ENCODE measurements around the gene VSTM1. TPM values are rescaled to one million over a fixed set of nuclear protein-coding genes. Genes with fewer than 3 reads are reported as not detected.

Gene VSTM1
- total RNA-seq, 3 donors from 2014 or later: not detected

DNA sequence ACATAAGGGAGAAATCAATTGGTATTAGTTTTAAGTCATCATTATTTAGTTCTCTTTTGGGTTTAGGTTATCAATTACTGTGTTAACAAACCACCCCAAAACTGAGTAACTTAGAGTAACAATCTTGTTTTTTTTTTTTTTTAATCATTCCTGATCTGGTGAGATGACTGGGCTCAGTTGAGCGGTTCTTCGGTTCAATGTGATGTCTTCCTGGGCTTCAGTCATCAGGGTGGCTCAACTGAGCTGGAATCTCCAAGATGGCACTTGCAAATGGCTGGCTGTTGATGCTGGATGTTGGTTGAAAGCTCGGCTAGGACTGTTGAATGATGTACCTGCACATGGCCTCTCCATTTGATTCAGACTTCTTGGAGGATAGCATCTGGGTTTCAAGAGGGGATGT lies 20.7 kb upstream of the VSTM1 start:
- H3K27ac ChIP-seq: no peak overlapping the region
- intact Hi-C loops (cut with DNase I; ENCODE audit: low total_unique reads): no loop called here
- TF ChIP-seq POLR2AphosphoS5 (IDR thresholded peaks at IDR 0.05) (no peak), POLR2A (IDR thresholded peaks at IDR 0.05) (no peak)
- TF ChIP-seq, protein P1, sequence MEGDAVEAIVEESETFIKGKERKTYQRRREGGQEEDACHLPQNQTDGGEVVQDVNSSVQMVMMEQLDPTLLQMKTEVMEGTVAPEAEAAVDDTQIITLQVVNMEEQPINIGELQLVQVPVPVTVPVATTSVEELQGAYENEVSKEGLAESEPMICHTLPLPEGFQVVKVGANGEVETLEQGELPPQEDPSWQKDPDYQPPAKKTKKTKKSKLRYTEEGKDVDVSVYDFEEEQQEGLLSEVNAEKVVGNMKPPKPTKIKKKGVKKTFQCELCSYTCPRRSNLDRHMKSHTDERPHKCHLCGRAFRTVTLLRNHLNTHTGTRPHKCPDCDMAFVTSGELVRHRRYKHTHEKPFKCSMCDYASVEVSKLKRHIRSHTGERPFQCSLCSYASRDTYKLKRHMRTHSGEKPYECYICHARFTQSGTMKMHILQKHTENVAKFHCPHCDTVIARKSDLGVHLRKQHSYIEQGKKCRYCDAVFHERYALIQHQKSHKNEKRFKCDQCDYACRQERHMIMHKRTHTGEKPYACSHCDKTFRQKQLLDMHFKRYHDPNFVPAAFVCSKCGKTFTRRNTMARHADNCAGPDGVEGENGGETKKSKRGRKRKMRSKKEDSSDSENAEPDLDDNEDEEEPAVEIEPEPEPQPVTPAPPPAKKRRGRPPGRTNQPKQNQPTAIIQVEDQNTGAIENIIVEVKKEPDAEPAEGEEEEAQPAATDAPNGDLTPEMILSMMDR (IDR thresholded peaks at IDR 0.05): no peak

GRCh38 chr19:54081032-54081431 lies 17.3 kb upstream of the VSTM1 start, which contains the start of gene TARM1:
TSS of gene TARM1 (minus strand) at chr19:54081365. CDS start at chr19:54081340, 25 bp downstream.
- no peaks in the 10 kb centered on the region for H3K27me3 ChIP-seq
- no peaks in the 10 kb centered on the region for H3K4me1 ChIP-seq
- no peak within 1 kb of the TSS for H3K4me3 ChIP-seq
- H3K9me3 ChIP-seq: peaks cover 4 to 16% of the 10 kb centered on the region in 2 donors
- H3K36me3 ChIP-seq: no peaks in the 10 kb centered on the region
- no peak within 1 kb of the TSS for H3K27ac ChIP-seq
- TF ChIP-seq, protein P1 (IDR thresholded peaks at IDR 0.05): no peak
- TF ChIP-seq POLR2AphosphoS5 (IDR thresholded peaks at IDR 0.05) (no peak), POLR2A (IDR thresholded peaks at IDR 0.05) (no peak)
- DNase-seq (ENCODE audit: low spot score in 2 of 2): no peak
- intact Hi-C loops (cut with DNase I; ENCODE audit: low total_unique reads): no loop called here

More for the DNA sequence above, 20.7 kb upstream of the VSTM1 start:
- DNase-seq (ENCODE audit: low spot score in 2 of 2): no peak
- H3K9me3 ChIP-seq: peaks cover 4 to 16% of the 10 kb centered on the region in 2 donors
- H3K27me3 ChIP-seq: no peaks in the 10 kb centered on the region
- H3K4me1 ChIP-seq: no peaks in the 10 kb centered on the region
- H3K36me3 ChIP-seq: no peaks in the 10 kb centered on the region
- H3K4me3 ChIP-seq: no peak overlapping the region

- Histone ChIP-seq H3K36me3 (no peaks in the 10 kb centered on the region), H3K9me3 (peaks cover 4 to 11% of the 10 kb centered on the region in 2 donors), H3K27ac (no peak overlapping the region), H3K4me3 (no peak overlapping the region), H3K27me3 (no peaks in the 10 kb centered on the region), H3K4me1 (no peaks in the 10 kb centered on the region)
- intact Hi-C loops (cut with DNase I; ENCODE audit: low total_unique reads): no loop called here
- TF ChIP-seq POLR2AphosphoS5 (IDR thresholded peaks at IDR 0.05): no peak
- TF ChIP-seq POLR2A (IDR thresholded peaks at IDR 0.05): no peak
- TF ChIP-seq, protein P1 (IDR thresholded peaks at IDR 0.05): no peak
- no peak for DNase-seq (ENCODE audit: low spot score in 2 of 2)
Measured at GRCh38 chr19:54077334-54077733, 13.6 kb upstream of the VSTM1 start.

DNA sequence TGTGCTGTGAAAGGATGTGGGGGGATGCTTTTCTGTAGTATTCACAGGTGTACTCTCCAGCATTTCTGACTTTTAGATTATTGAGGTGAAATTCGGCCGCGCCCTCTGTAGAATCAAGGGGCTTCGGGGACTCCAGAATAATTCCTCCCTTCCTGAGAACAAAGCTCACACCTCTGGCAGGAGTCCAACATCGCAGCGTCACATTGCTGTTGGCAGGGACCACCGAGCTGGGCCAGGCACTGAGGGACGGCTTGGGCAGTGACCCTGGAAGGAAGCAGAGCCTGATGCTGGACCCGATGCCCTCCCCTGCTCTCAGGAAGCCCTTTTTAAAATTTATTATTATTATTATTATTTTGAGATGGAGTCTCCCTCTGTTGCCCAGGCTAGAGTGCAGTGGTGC lies 11.2 kb upstream of the VSTM1 start:
- Histone ChIP-seq H3K4me1 (no peaks in the 10 kb centered on the region), H3K4me3 (no peak overlapping the region), H3K27me3 (no peaks in the 10 kb centered on the region), H3K27ac (no peak overlapping the region), H3K36me3 (no peaks in the 10 kb centered on the region), H3K9me3 (peaks cover under 1 to 4% of the 10 kb centered on the region in 2 donors)
- intact Hi-C loops (cut with DNase I; ENCODE audit: low total_unique reads): no loop called here
- TF ChIP-seq POLR2A (IDR thresholded peaks at IDR 0.05): no peak
- TF ChIP-seq, protein P1 (IDR thresholded peaks at IDR 0.05): no peak
- TF ChIP-seq POLR2AphosphoS5 (IDR thresholded peaks at IDR 0.05): no peak
- no peak for DNase-seq (ENCODE audit: low spot score in 2 of 2)

- Histone ChIP-seq H3K9me3 (peaks cover 8 to 13% of the 10 kb centered on the region in 2 donors), H3K4me1 (no peaks in the 10 kb centered on the region), H3K4me3 (no peak overlapping the region), H3K36me3 (no peaks in the 10 kb centered on the region), H3K27me3 (no peaks in the 10 kb centered on the region), H3K27ac (no peak overlapping the region)
- intact Hi-C loops (cut with DNase I; ENCODE audit: low total_unique reads): no loop called here
- TF ChIP-seq POLR2A (IDR thresholded peaks at IDR 0.05) (no peak), POLR2AphosphoS5 (IDR thresholded peaks at IDR 0.05) (no peak)
- TF ChIP-seq, protein P1 (IDR thresholded peaks at IDR 0.05): no peak
- DNase-seq (ENCODE audit: low spot score in 2 of 2): no peak
Measured at GRCh38 chr19:54073829-54074228, 10.1 kb upstream of the VSTM1 start.

Measured in breast epithelium (tissue), 4 donors.